ENCODE measurements around the gene SYNE2.

- TF ChIP-seq POLR2A (IDR thresholded peaks at IDR 0.05; ENCODE audit: control extremely low read depth in 1 of 2, low read depth in 2 of 2, low read length in 2 of 2) (no peak), SRF (IDR thresholded peaks at IDR 0.05; ENCODE audit: low read depth, low read length) (no peak), CTCF (IDR thresholded peaks at IDR 0.05; ENCODE audit: control extremely low read depth in 1 of 3, insufficient read depth in 1 of 3, low read depth in 1 of 3, low read length in 3 of 3) (no peak), ATF2 (IDR thresholded peaks at IDR 0.05; ENCODE audit: low read length) (no peak), CEBPB (IDR thresholded peaks at IDR 0.05; ENCODE audit: low read depth, low read length) (no peak), SP1 (IDR thresholded peaks at IDR 0.05; ENCODE audit: low read depth, low read length) (no peak), SP4 (IDR thresholded peaks at IDR 0.05; ENCODE audit: low read length) (no peak), EZH2 (IDR thresholded peaks at IDR 0.05; ENCODE audit: low read depth, low read length, severe bottlenecking) (no peak), CHD1 (IDR thresholded peaks at IDR 0.05; ENCODE audit: low read depth, low read length) (no peak), EP300 (IDR thresholded peaks at IDR 0.05; ENCODE audit: borderline replicate concordance in 1 of 2, low read depth in 2 of 2, low read length in 2 of 2) (no peak), CREB1 (IDR thresholded peaks at IDR 0.05) (no peak), USF2 (IDR thresholded peaks at IDR 0.05; ENCODE audit: low read length) (no peak), KDM5A (IDR thresholded peaks at IDR 0.05; ENCODE audit: low read length) (no peak), ZNF274 (IDR thresholded peaks at IDR 0.05; ENCODE audit: borderline replicate concordance, extremely low read depth, low read length) (no peak)
These were observed 140.1 kb downstream of the SYNE2 start for GRCh38 chr14:63992858-63993257.

All from H1 (cell line).